GM12878 (cell line): ENCODE results near the gene CKMT2. TPM values are rescaled to one million over a fixed set of nuclear protein-coding genes. Genes with fewer than 3 reads are reported as not detected.

ENCODE experiments used
- ATAC-seq: fragments of 200-7000 bp; cut with Tn5 transposase; 3 replicates; pipeline ENCODE4 v1.9.1; 2020; ENCODE audit warnings: mild to moderate bottlenecking, moderate library complexity
- BruUV-seq: library from RNA; stranded (reverse); fragments of 400-500 nt; replicated peaks from 2 replicates; lab custom pipeline; 2021; lab: Mats Ljungman, UMichigan
- CTCF ChIA-PET: fragments of 300-600 bp; sonication (Branson Sonifier 250); formaldehyde crosslinking; extraction: SDS; loops from one replicate; lab custom pipeline; 2021; ENCODE audit warnings: inconsistent platforms; lab: Yijun Ruan, JAX
- POLR2A ChIA-PET: fragments of 350-600 bp; formaldehyde crosslinking; extraction: SDS; loops from one replicate; lab custom pipeline; 2021; ENCODE audit warnings: inconsistent platforms; lab: Charles Lee
- RAD21 ChIA-PET: fragments of 300-600 bp; sonication (Branson Sonifier 250); formaldehyde crosslinking; loops from one replicate; lab custom pipeline; 2023; ENCODE audit warnings: antibody characterized with exemption; ENCODE audit not compliant: unreplicated experiment; lab: Charles Lee
- SMC1A ChIA-PET: fragments of 300-600 bp; sonication (Branson Sonifier 250); formaldehyde crosslinking; loops from one replicate; lab custom pipeline; 2023; ENCODE audit not compliant: unreplicated experiment, uncharacterized antibody; lab: Charles Lee
- DNase-seq: peaks from one replicate; pipeline ENCODE4 v3.0.0-alpha.2; 2011; ENCODE audit warnings: low read depth, low spot score
- FAIRE-seq: peaks from 3 replicates; lab custom pipeline; 2011; peaks lifted over from hg19 to GRCh38; lab: Jason Lieb, UNC
- H2AFZ ChIP-seq: 2 replicates; pipeline ENCODE4 v1.6.0; 2011; ENCODE audit warnings: low read depth, low read length, control low read depth; ENCODE audit not compliant: control insufficient read depth
- H3K27ac ChIP-seq: 2 replicates; pipeline ENCODE4 v1.5.1; 2011; ENCODE audit warnings: control low read depth; ENCODE audit not compliant: control insufficient read depth, insufficient read depth
- H3K27me3 ChIP-seq, 2 experiments: replicated peaks in 1 of 2; 2 replicates each; pipeline versions ENCODE4 v1.6.0 to v1.6.1; 2011; ENCODE audit warnings: low read length in 1 of 2; ENCODE audit not compliant: control insufficient read depth in 2 of 2, insufficient read depth in 2 of 2
- H3K36me3 ChIP-seq, 2 experiments: 2 replicates each; pipeline ENCODE4 v1.5.1; 2011; ENCODE audit warnings: low read length in 1 of 2; ENCODE audit not compliant: control insufficient read depth in 2 of 2, insufficient read depth in 2 of 2
- H3K4me1 ChIP-seq: 2 replicates; pipeline ENCODE4 v1.6.1; 2011; ENCODE audit warnings: mild to moderate bottlenecking, low read length, moderate library complexity, mixed read lengths; ENCODE audit not compliant: control insufficient read depth, insufficient read depth
- H3K4me2 ChIP-seq: 2 replicates; pipeline ENCODE4 v1.6.0; 2011; ENCODE audit warnings: control low read depth; ENCODE audit not compliant: control insufficient read depth, insufficient read depth
- H3K4me3 ChIP-seq: fragments of 200-600 bp; sonication (generic); 2 replicates; pipeline ENCODE4 v1.5.1; 2016
- H3K79me2 ChIP-seq: 2 replicates; pipeline ENCODE4 v1.6.0; 2011; ENCODE audit warnings: low read length; ENCODE audit not compliant: control insufficient read depth, insufficient read depth
- H3K9ac ChIP-seq: 2 replicates; pipeline ENCODE4 v1.8.0; 2011; ENCODE audit warnings: low read length, control low read depth, mixed read lengths; ENCODE audit not compliant: control insufficient read depth, insufficient read depth
- H3K9me3 ChIP-seq: replicated peaks from 3 replicates; pipeline ENCODE4 v1.5.1; 2011; ENCODE audit warnings: mild to moderate bottlenecking, low read length; ENCODE audit not compliant: control insufficient read depth, insufficient read depth
- H4K20me1 ChIP-seq: 2 replicates; pipeline ENCODE4 v1.6.0; 2011; ENCODE audit not compliant: control insufficient read depth, insufficient read depth
- BCLAF1 ChIP-seq: fragments of 450-650 bp; IDR thresholded peaks from 2 replicates; pipeline ENCODE4 v1.6.1; 2017; ENCODE audit warnings: antibody characterized with exemption, mild to moderate bottlenecking, moderate library complexity
- E2F4 ChIP-seq: IDR thresholded peaks from 2 replicates; pipeline ENCODE4 v1.6.1; 2012; ENCODE audit warnings: low read depth, low read length, improper control_type of control experiment
- HDAC6 ChIP-seq: fragments of 200-600 bp; sonication (generic); IDR thresholded peaks from one replicate; pipeline ENCODE4 v1.8.0; 2017; ENCODE audit warnings: antibody characterized with exemption; ENCODE audit not compliant: unreplicated experiment
- HDGF ChIP-seq: fragments of 450-650 bp; IDR thresholded peaks from 2 replicates; pipeline ENCODE4 v1.6.1; 2016; ENCODE audit warnings: antibody characterized with exemption
- MTA3 ChIP-seq: IDR thresholded peaks from 2 replicates; pipeline ENCODE4 v1.6.1; 2012; ENCODE audit warnings: low read length, inconsistent platforms, borderline replicate concordance
- RELA ChIP-seq: fragments of 450-650 bp; IDR thresholded peaks from 2 replicates; pipeline ENCODE4 v1.8.0; 2014; ENCODE audit warnings: borderline replicate concordance; ENCODE audit not compliant: partially characterized antibody
- SMARCA5 ChIP-seq: fragments of 450-650 bp; IDR thresholded peaks from 2 replicates; pipeline ENCODE4 v1.6.1; 2017; ENCODE audit warnings: mild to moderate bottlenecking
- ZNF622 ChIP-seq: fragments of 450-650 bp; IDR thresholded peaks from 2 replicates; pipeline ENCODE4 v1.6.1; 2017; ENCODE audit warnings: mild to moderate bottlenecking, inconsistent platforms
- ZNF687 ChIP-seq: fragments of 450-650 bp; IDR thresholded peaks from 2 replicates; pipeline ENCODE4 v1.6.1; 2017; ENCODE audit warnings: mild to moderate bottlenecking, moderate library complexity
- WGBS: methylation state at CpG from one replicate; pipeline ENCODE4 v1.1.6; 2016; ENCODE audit warnings: low lambda C conversion rate; ENCODE audit not compliant: insufficient replicate concordance, insufficient coverage; ENCODE audit errors: missing lambda C conversion rate; 5-methylcytosine and 5-hydroxymethylcytosine counted together
- in situ Hi-C: fragments of 300-500 bp; cut with MboI; formaldehyde crosslinking; loops from 9 replicates; pipeline ENCODE4 v1.14.3; 2018; ENCODE audit warnings: mixed read lengths
- intact Hi-C: fragments of 100-400 bp; cut with micrococcal nuclease; formaldehyde crosslinking; loops from one replicate; pipeline ENCODE4 v1.14.2; 2022; ENCODE audit not compliant: unreplicated experiment
- polyA plus RNA-seq, 11 experiments: library from polyadenylated mRNA; depleted of rRNA in 4 of 11; unstranded in 6 of 11; stranded (reverse) in 5 of 11; fragments of >200 nt; fragmentation: Nextera tagmentation in 4 of 11; fragmentation: Illumina TruSeq in 1 of 11; extraction: Ambion mirVana in 4 of 11; extraction: Trizol in 1 of 11; gene quantifications; 1 replicate in 1 of 11; 2 replicates in 10 of 11; pipeline versions ENCODE4 v1.2.1 to v1.2.3, GENCODE V29; 2011 to 2016; ENCODE audit warnings: inconsistent platforms in 2 of 11, missing spikeins in 2 of 11, low read depth in 1 of 11
- total RNA-seq, 4 experiments: library from RNA; depleted of rRNA in 3 of 4; stranded (reverse); fragments of >200 nt in 3 of 4; fragmentation: Illumina TruSeq in 1 of 4; extraction: Trizol in 1 of 4; gene quantifications; 2 replicates each; pipeline versions ENCODE4 v1.2.1 to v1.2.3, GENCODE V29; 2013 to 2021

The CKMT2 gene
- total and polyA plus RNA-seq, 10 of the 15 experiments (the other 5 are each of a cell fraction or from before 2014, with no cell fraction given) = 0.70 to 1.2 TPM; not detected in 8

- WGBS = 71% methylated on average over 3 of the region's 3 CpGs
- SMC1A ChIA-PET = interaction anchor here (1.2 to 1.4 kb wide), 2 partner anchors 17 to 19 kb away, joined by 3 read pairs; no protein-coding TSS in a partner anchor
- RAD21 ChIA-PET = no interaction called here
- intact Hi-C loops (no loop called here), in situ Hi-C loops (no loop called here)
- H3K27me3 ChIP-seq = no peaks in the 10 kb centered on the region
- no peaks in the 10 kb centered on the region for H4K20me1 ChIP-seq
- H3K9ac ChIP-seq = no peak overlapping the region
- H3K27ac ChIP-seq = no peak overlapping the region
- FAIRE-seq = no peak
- H2AFZ ChIP-seq = no peak overlapping the region
- POLR2A ChIA-PET = interaction anchor here (0.6 kb wide), 1 partner anchor 31 kb away, joined by 3 read pairs; no protein-coding TSS in a partner anchor
- no TSS peak for BruUV-seq
- no peak for TF ChIP-seq E2F4
- TF ChIP-seq HDAC6 = no peak
- no peak for TF ChIP-seq ZNF687
- no peak for TF ChIP-seq MTA3
- TF ChIP-seq RELA = no peak
- TF ChIP-seq HDGF = no peak
- TF ChIP-seq BCLAF1 = no peak
- TF ChIP-seq ZNF622 = no peak
- no peak for TF ChIP-seq SMARCA5
- no peak overlapping the region for H3K4me3 ChIP-seq
- no peaks in the 10 kb centered on the region for H3K79me2 ChIP-seq
- H3K9me3 ChIP-seq = no peaks in the 10 kb centered on the region; the same call in 1 of the 3 replicates
- no peaks in the 10 kb centered on the region for H3K36me3 ChIP-seq
- ATAC-seq = peak; percentile 44; the same call in 1 of the 3 replicates
- no peaks in the 10 kb centered on the region; the same call in 1 of the 2 replicates for H3K4me1 ChIP-seq
- no peak overlapping the region for H3K4me2 ChIP-seq
- CTCF ChIA-PET = interaction anchor here (0.7 to 1.4 kb wide), 2 partner anchors 17 to 27 kb away, joined by 3 read pairs; no protein-coding TSS in a partner anchor
- DNase-seq = no peak
Measured at GRCh38 chr5:81268521-81269196, 35.5 kb downstream of the CKMT2 start.
